ENCODE measurements around the gene PCA3. TPM values are rescaled to one million over a fixed set of nuclear protein-coding genes. Genes with fewer than 3 reads are reported as not detected.

Gene PCA3
- total RNA-seq, 4 donors from 2014 or later = not detected

DNA sequence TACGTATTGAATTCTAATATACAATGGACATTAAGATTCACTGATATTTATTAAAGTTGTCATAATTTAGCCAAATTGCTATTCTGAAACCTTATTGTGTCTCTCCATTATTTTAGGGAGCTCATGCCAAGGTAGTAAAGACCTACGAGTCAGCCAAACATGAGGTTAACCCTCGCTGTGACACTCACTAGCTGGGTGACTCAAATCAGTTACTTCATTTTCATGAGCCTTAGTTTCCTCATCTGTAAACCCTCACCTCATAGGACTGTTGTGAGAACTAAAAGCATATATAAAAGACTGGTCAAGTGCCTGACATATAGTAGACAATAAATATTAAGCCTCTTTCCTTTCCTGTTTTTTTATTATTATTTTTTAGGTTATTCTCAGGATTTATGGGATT is 44.0 kb upstream of the PCA3 start:
- in situ Hi-C loops (cut with MboI; ENCODE audit: low sequenced_read_pairs in 4 of 4) (no loop called here), intact Hi-C loops (cut with DNase I; ENCODE audit: low total_unique reads) (no loop called here)
- Histone ChIP-seq H3K36me3 (no peaks in the 10 kb centered on the region), H3K4me3 (no peak overlapping the region), H3K4me1 (no peaks in the 10 kb centered on the region), H3K9me3 (no peaks in the 10 kb centered on the region), H3K27ac (no peak overlapping the region), H3K27me3 (no peaks in the 10 kb centered on the region)
- TF ChIP-seq, protein P1, sequence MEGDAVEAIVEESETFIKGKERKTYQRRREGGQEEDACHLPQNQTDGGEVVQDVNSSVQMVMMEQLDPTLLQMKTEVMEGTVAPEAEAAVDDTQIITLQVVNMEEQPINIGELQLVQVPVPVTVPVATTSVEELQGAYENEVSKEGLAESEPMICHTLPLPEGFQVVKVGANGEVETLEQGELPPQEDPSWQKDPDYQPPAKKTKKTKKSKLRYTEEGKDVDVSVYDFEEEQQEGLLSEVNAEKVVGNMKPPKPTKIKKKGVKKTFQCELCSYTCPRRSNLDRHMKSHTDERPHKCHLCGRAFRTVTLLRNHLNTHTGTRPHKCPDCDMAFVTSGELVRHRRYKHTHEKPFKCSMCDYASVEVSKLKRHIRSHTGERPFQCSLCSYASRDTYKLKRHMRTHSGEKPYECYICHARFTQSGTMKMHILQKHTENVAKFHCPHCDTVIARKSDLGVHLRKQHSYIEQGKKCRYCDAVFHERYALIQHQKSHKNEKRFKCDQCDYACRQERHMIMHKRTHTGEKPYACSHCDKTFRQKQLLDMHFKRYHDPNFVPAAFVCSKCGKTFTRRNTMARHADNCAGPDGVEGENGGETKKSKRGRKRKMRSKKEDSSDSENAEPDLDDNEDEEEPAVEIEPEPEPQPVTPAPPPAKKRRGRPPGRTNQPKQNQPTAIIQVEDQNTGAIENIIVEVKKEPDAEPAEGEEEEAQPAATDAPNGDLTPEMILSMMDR (IDR thresholded peaks at IDR 0.05 in 4 of 5, conservative IDR thresholded peaks at IDR 0.05 in 1 of 5) = no peak
- TF ChIP-seq POLR2A (IDR thresholded peaks at IDR 0.05) = no peak
- DNase-seq (no peak), ATAC-seq (no peak)

- in situ Hi-C loops (cut with MboI; ENCODE audit: low sequenced_read_pairs in 4 of 4) (no loop called here), intact Hi-C loops (cut with DNase I; ENCODE audit: low total_unique reads) (no loop called here)
- H3K4me1 ChIP-seq = no peaks in the 10 kb centered on the region
- H3K27me3 ChIP-seq = no peaks in the 10 kb centered on the region
- no peak for ATAC-seq
- H3K36me3 ChIP-seq = no peaks in the 10 kb centered on the region
- no peak for TF ChIP-seq POLR2A (IDR thresholded peaks at IDR 0.05)
- TF ChIP-seq, protein P1 (IDR thresholded peaks at IDR 0.05 in 4 of 5, conservative IDR thresholded peaks at IDR 0.05 in 1 of 5) = no peak
- H3K4me3 ChIP-seq = no peak overlapping the region
- H3K27ac ChIP-seq = no peak overlapping the region
- DNase-seq = no peak
- no peaks in the 10 kb centered on the region for H3K9me3 ChIP-seq
These were observed 39.2 kb upstream of the PCA3 start for GRCh38 chr9:76725011-76725546.

- Histone ChIP-seq H3K36me3 (no peaks in the 10 kb centered on the region), H3K27me3 (no peaks in the 10 kb centered on the region), H3K4me3 (no peak overlapping the region), H3K9me3 (no peaks in the 10 kb centered on the region), H3K4me1 (no peaks in the 10 kb centered on the region), H3K27ac (no peak overlapping the region)
- intact Hi-C loops (cut with DNase I; ENCODE audit: low total_unique reads) = no loop called here
- no peak for TF ChIP-seq POLR2A (IDR thresholded peaks at IDR 0.05)
- TF ChIP-seq, protein P1 (IDR thresholded peaks at IDR 0.05 in 4 of 5, conservative IDR thresholded peaks at IDR 0.05 in 1 of 5) = no peak
- ATAC-seq (no peak), DNase-seq (no peak)
- in situ Hi-C loops (cut with MboI; ENCODE audit: low sequenced_read_pairs in 4 of 4) = no loop called here
These were observed 38.4 kb upstream of the PCA3 start for GRCh38 chr9:76725885-76726284.

DNA sequence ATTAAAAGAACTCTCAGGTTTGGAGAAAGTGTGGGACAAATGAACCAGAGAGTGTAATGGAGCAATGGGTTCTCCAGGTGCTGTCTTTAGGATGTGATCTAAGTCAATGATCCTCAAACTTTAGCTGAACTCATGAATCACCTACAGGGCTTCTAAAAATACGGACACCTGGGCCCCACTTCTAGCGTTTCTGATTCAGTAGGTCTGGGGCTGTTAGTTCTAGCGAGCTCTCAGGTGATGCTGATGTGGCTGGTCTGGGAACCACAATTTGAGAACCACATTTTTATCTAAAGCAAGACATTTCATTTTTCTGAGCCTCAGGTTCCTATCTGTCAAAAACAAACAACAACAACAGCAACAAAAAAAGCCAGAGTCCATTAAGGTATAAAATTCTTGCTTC is 35.1 kb upstream of the PCA3 start:
- intact Hi-C loops (cut with DNase I; ENCODE audit: low total_unique reads) (no loop called here), in situ Hi-C loops (cut with MboI; ENCODE audit: low sequenced_read_pairs in 4 of 4) (no loop called here)
- H3K4me1 ChIP-seq = no peaks in the 10 kb centered on the region
- H3K27ac ChIP-seq = no peak overlapping the region
- no peaks in the 10 kb centered on the region for H3K27me3 ChIP-seq
- no peak for ATAC-seq
- DNase-seq = no peak
- H3K9me3 ChIP-seq = no peaks in the 10 kb centered on the region
- H3K36me3 ChIP-seq = no peaks in the 10 kb centered on the region
- TF ChIP-seq, protein P1 (IDR thresholded peaks at IDR 0.05 in 4 of 5, conservative IDR thresholded peaks at IDR 0.05 in 1 of 5) = no peak
- no peak for TF ChIP-seq POLR2A (IDR thresholded peaks at IDR 0.05)
- no peak overlapping the region for H3K4me3 ChIP-seq
